ENCODE results near the gene WNT6.

GRCh38 chr2:218898109-218898878 is 38.7 kb downstream of the WNT6 start:
- TF ChIP-seq CTCF (IDR thresholded peaks at IDR 0.05; ENCODE audit: low read depth, low read length, missing input control): peak; percentile 84
- TF ChIP-seq JUND (IDR thresholded peaks at IDR 0.05): no peak
- TF ChIP-seq EGR1 (IDR thresholded peaks at IDR 0.05; ENCODE audit: low read depth in 2 of 2): no peak
- TF ChIP-seq TAF1 (conservative IDR thresholded peaks at IDR 0.05): no peak
- TF ChIP-seq, protein P1, sequence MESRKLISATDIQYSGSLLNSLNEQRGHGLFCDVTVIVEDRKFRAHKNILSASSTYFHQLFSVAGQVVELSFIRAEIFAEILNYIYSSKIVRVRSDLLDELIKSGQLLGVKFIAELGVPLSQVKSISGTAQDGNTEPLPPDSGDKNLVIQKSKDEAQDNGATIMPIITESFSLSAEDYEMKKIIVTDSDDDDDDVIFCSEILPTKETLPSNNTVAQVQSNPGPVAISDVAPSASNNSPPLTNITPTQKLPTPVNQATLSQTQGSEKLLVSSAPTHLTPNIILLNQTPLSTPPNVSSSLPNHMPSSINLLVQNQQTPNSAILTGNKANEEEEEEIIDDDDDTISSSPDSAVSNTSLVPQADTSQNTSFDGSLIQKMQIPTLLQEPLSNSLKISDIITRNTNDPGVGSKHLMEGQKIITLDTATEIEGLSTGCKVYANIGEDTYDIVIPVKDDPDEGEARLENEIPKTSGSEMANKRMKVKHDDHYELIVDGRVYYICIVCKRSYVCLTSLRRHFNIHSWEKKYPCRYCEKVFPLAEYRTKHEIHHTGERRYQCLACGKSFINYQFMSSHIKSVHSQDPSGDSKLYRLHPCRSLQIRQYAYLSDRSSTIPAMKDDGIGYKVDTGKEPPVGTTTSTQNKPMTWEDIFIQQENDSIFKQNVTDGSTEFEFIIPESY (IDR thresholded peaks at IDR 0.05): no peak
